ENCODE data around the gene CFAP410.

GRCh38 chr21:44296916-44297315 lies 42.3 kb downstream of the CFAP410 start:
- TF ChIP-seq CEBPB (IDR thresholded peaks at IDR 0.05) = no peak
- no peak for TF ChIP-seq FOXM1 (IDR thresholded peaks at IDR 0.05; ENCODE audit: borderline replicate concordance, low read depth)
- no peak for TF ChIP-seq CREB1 (IDR thresholded peaks at IDR 0.05; ENCODE audit: low read depth)
- no peak for TF ChIP-seq RAD21 (IDR thresholded peaks at IDR 0.05; ENCODE audit: low read depth)
- TF ChIP-seq, protein P1, sequence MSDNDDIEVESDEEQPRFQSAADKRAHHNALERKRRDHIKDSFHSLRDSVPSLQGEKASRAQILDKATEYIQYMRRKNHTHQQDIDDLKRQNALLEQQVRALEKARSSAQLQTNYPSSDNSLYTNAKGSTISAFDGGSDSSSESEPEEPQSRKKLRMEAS (IDR thresholded peaks at IDR 0.05) = no peak
- no peak for TF ChIP-seq ZBTB7A (IDR thresholded peaks at IDR 0.05; ENCODE audit: low read depth)
- TF ChIP-seq EP300 (IDR thresholded peaks at IDR 0.05; ENCODE audit: borderline replicate concordance) = no peak
- TF ChIP-seq, protein P2, sequence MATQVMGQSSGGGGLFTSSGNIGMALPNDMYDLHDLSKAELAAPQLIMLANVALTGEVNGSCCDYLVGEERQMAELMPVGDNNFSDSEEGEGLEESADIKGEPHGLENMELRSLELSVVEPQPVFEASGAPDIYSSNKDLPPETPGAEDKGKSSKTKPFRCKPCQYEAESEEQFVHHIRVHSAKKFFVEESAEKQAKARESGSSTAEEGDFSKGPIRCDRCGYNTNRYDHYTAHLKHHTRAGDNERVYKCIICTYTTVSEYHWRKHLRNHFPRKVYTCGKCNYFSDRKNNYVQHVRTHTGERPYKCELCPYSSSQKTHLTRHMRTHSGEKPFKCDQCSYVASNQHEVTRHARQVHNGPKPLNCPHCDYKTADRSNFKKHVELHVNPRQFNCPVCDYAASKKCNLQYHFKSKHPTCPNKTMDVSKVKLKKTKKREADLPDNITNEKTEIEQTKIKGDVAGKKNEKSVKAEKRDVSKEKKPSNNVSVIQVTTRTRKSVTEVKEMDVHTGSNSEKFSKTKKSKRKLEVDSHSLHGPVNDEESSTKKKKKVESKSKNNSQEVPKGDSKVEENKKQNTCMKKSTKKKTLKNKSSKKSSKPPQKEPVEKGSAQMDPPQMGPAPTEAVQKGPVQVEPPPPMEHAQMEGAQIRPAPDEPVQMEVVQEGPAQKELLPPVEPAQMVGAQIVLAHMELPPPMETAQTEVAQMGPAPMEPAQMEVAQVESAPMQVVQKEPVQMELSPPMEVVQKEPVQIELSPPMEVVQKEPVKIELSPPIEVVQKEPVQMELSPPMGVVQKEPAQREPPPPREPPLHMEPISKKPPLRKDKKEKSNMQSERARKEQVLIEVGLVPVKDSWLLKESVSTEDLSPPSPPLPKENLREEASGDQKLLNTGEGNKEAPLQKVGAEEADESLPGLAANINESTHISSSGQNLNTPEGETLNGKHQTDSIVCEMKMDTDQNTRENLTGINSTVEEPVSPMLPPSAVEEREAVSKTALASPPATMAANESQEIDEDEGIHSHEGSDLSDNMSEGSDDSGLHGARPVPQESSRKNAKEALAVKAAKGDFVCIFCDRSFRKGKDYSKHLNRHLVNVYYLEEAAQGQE (IDR thresholded peaks at IDR 0.05; ENCODE audit: low read depth) = no peak
